Stimulated activated memory B cell treated with anti-CD40 and anti-IgM and Interleukin-4, amounts not matched to agents 10 μg/mL and 1 μg/mL and 100 μg/mL, for 72 hours (primary cell): Measurements from ENCODE around the gene MGLL.

ENCODE experiments used
- ATAC-seq: fragments of 150-1000 bp; cut with Tn5 transposase; 2 replicates; pipeline ENCODE4 v1.10.0; 2021
- H3K27ac Mint-ChIP-seq: one replicate; pipeline ENCODE4 v1.8.0; 2022; ENCODE audit warnings: mild to moderate bottlenecking, mixed read lengths
- H3K27me3 Mint-ChIP-seq: one replicate; pipeline ENCODE4 v1.8.0; 2022; ENCODE audit warnings: mixed read lengths
- H3K36me3 Mint-ChIP-seq: one replicate; pipeline ENCODE4 v1.8.0; 2022; ENCODE audit warnings: mixed read lengths
- H3K4me1 Mint-ChIP-seq: one replicate; pipeline ENCODE4 v1.8.0; 2022; ENCODE audit warnings: mixed read lengths
- H3K4me3 Mint-ChIP-seq: one replicate; pipeline ENCODE4 v1.8.0; 2022; ENCODE audit warnings: mild to moderate bottlenecking, moderate library complexity, mixed read lengths
- H3K9me3 Mint-ChIP-seq: one replicate; pipeline ENCODE4 v1.8.0; 2022; ENCODE audit warnings: mixed read lengths

MGLL gene

DNA sequence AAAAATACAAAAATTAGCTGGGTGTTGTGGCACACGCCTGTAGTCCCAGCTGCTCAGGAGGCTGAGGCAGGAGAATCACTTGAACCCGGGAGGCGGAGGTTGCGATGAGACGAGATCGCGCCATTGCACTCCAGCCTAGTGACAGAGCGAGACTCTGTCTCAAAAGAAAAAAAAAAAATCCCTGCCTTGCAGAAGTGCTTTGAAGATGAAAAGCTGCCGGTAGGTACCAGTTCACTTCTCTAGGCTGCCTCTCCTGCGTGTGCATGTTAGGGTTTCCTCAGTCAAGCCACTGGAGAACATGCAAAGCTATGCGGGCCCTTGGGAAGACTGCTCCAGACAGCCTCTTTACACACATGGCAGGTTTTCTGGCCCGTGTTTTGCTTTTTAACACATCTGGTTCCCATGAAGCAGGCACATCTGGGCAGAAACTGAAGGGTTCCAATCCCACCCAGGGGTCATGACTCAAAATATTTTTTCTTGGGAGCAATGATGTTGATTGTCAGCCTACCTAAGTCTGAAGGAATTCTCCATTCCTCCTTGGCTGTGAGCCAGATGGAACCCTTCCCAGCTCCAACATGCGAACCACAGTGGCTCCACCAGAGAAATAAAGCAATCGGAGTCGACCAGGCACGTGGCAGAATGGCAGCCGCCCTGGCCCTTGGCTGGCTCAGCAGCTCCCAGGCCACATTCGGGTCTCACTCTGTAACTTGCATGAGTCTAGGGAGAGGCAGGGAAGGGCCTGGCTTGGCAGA lies 29.6 kb downstream of the MGLL start:
- Mint-ChIP-seq H3K27me3 (no peaks in the 10 kb centered on the region), H3K4me3 (no peak overlapping the region), H3K9me3 (peaks cover 7% of the 10 kb centered on the region), H3K27ac (no peak overlapping the region), H3K4me1 (peaks cover 26% of the 10 kb centered on the region), H3K36me3 (peaks cover 46% of the 10 kb centered on the region)
- ATAC-seq = no peak

DNA sequence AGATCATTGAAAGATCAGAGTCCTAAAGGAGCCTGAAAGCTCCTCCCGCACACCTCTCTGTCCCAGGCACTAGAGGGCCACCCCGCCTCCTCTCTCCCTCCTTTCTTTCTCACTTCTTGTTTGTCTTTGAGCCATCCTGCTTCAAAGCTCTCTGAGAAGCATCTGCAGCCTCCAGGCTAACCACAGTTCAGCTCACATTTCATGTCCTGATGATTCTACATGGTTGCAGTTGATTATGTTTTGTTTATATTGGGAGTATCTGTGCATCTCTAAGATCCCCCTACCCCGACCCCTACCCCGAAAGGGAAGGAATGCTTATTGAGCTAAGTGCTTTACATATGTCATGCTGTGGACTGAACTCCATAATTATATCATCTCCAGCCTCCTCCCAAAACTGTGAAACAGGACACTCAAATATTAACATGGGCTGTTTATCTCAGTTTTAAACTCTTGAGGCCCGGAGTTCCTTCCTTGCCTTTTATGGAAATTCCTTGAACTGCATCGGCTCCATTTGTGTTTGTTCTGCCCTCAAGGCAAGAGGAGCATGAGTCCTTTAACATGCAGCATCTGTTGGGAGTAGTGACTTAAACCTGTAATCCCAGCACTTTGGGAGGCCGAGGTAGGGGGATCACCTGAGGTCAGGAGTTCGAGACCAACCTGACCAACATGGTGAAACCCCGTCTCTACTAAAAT lies 30.9 kb downstream of the MGLL start:
- peaks cover 7% of the 10 kb centered on the region for H3K9me3 Mint-ChIP-seq
- H3K36me3 Mint-ChIP-seq = peaks cover 43% of the 10 kb centered on the region
- H3K27ac Mint-ChIP-seq = peak overlapping the region; percentile 76
- H3K4me3 Mint-ChIP-seq = peak overlapping the region; percentile 34
- H3K27me3 Mint-ChIP-seq = no peaks in the 10 kb centered on the region
- H3K4me1 Mint-ChIP-seq = peaks cover 25% of the 10 kb centered on the region
- ATAC-seq = peak; percentile 88

DNA sequence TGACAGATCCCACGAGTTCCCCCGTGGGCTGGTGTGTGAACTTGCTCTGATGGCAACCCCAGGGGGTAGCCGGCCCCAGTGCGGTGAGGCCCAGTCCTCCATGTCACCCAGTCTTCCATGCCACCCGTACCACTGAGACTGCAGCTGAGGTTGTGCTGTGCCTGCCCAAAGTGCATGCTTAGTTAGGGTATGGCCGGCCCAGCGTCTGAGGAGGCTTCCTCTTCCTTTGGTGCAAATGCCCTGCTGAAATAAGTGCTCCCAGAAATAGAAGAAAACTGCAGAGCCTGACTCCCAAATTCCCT lies 31.5 kb downstream of the MGLL start:
- H3K27ac Mint-ChIP-seq = peak overlapping the region; percentile 76
- H3K36me3 Mint-ChIP-seq = peaks cover 40% of the 10 kb centered on the region
- H3K4me3 Mint-ChIP-seq = peak overlapping the region; percentile 34
- no peaks in the 10 kb centered on the region for H3K27me3 Mint-ChIP-seq
- no peak for ATAC-seq
- peaks cover 7% of the 10 kb centered on the region for H3K9me3 Mint-ChIP-seq
- H3K4me1 Mint-ChIP-seq = peaks cover 23% of the 10 kb centered on the region

DNA sequence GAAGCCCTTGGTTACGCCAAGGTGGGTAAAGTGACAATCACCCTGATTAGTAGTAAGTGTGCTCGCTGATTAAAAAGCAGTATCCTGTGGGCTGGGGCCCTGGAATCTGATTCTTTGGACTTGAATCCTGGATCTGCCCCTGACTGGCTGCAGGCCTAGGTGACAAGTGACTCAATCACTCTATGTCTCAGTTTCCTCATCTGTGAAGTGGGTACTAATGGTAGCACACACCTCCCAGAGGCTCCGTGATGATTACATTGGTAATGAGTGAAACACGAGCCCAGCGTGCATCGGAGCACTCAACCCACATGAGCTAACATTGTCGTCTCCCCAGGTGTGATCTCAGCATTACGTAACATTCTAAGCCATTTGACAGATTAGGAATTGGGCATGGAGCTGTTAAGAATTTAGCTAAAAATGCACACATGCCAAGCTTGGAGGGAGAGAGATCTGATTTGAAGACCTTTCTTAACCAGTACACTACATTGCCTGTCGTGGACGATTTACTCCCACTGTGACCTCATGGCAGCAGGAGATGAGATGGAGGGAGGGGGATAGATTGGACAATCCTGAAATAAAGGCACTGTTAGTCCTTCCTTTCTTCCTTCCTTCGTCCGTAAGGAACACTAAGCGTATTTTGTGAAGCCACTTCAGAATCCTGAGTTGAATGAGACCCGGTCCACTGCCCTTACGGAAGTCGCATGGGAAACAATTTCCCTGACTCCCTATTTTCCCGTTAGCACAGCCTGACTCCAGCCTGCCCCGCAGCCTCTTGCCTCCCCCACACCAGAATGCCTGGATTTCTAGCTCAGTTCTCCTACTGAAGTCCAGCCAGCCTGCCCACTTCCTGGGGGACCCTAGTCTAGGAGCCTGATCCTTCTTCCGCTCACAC lies 32.1 kb downstream of the MGLL start:
- Mint-ChIP-seq H3K27me3 (no peaks in the 10 kb centered on the region), H3K4me1 (peaks cover 28% of the 10 kb centered on the region), H3K27ac (peak overlapping the region; percentile 76)

DNA sequence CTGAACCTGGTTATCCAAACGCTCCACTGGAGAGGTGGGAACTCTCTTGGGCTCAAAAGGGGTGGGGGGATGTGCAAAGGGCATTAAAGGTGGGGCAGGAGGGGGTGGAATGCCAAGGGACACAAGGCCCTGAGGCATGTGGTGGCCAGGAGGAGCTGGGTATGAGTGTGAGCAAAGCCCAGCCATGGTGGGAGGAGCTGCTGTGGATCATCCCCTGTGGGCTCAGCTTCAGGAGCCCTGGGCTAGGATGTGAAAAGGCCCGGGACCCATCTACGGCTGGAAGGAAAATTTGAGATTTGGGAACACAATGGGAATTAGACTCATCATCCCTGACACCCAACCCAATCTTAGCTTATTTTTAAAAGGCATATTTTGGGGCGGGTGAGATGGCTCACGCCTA lies 33.3 kb downstream of the MGLL start:
- H3K27ac Mint-ChIP-seq = peak overlapping the region; percentile 21
- H3K36me3 Mint-ChIP-seq = peaks cover 38% of the 10 kb centered on the region
- no peaks in the 10 kb centered on the region for H3K27me3 Mint-ChIP-seq
- ATAC-seq = no peak
- H3K9me3 Mint-ChIP-seq = no peaks in the 10 kb centered on the region
- peaks cover 36% of the 10 kb centered on the region for H3K4me1 Mint-ChIP-seq
- no peak overlapping the region for H3K4me3 Mint-ChIP-seq

More for the DNA sequence above, 32.1 kb downstream of the MGLL start:
- Mint-ChIP-seq H3K9me3 (peaks cover 7% of the 10 kb centered on the region), H3K4me3 (peak overlapping the region; percentile 34), H3K36me3 (peaks cover 41% of the 10 kb centered on the region)
- no peak for ATAC-seq

DNA sequence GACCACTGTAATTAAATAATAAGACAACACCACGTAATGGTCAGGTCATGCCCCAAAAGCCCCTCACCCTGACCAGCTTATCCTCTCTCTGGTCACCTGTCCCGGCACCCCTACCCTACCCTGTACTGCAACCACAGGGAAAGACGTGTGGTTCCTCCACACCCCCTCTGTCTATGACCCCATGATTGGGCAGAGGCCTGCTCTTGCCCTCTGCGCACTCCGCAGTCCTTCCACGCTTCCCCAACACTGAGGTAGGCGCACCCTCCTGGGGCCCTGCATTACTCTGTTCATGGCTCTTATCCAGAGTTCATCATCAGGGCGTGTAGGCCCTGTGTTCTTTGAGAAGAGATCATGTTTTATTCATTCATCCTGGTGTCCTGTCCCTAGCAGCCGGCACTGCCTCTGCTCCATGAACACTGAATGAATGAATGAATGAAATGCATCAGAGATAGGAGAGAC lies 33.8 kb downstream of the MGLL start:
- ATAC-seq = no peak
- no peaks in the 10 kb centered on the region for H3K27me3 Mint-ChIP-seq
- peaks cover 43% of the 10 kb centered on the region for H3K36me3 Mint-ChIP-seq
- no peak overlapping the region for H3K4me3 Mint-ChIP-seq
- peak overlapping the region; percentile 21 for H3K27ac Mint-ChIP-seq
- H3K4me1 Mint-ChIP-seq = peaks cover 41% of the 10 kb centered on the region
- no peaks in the 10 kb centered on the region for H3K9me3 Mint-ChIP-seq

DNA sequence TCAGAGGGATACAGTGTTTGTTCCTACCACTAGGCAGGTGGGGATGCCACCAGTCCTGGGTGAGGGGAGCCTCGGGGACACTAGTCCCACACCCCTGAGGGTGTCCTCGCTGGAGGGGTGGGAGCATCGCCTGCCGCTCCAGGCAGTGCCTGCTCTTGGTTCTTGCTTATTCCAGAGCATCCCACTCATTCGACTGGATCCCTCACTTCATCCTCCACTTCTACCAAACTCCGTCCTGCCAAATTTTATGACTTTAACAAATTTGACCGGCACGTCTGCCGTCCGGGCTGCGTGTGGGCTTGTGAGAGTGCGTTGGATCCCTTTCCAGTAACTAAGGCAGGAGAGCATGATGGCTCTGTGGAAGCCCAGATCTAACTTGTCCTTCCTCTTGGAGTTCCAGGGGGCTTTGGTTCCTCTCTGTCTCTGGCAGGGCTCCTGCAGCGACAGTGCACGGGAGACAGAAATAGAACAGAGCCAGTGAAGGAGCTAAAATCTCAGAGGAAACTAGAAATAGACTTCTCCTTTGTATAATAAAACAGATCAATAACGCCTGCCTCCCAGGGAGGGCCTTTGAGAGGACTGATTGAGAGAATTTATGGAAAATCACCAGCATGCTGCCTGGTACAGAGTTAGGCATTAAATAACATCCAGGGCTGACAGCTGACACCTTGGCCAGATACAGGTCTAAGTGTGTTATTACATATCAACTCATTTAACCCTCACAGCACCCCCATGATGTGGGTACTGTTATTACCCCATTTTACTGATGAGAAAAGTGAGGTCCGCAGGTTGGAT lies 34.5 kb downstream of the MGLL start:
- Mint-ChIP-seq H3K9me3 (no peaks in the 10 kb centered on the region), H3K27me3 (no peaks in the 10 kb centered on the region), H3K27ac (no peak overlapping the region), H3K4me1 (peaks cover 41% of the 10 kb centered on the region), H3K36me3 (peaks cover 45% of the 10 kb centered on the region), H3K4me3 (no peak overlapping the region)
- ATAC-seq = no peak

DNA sequence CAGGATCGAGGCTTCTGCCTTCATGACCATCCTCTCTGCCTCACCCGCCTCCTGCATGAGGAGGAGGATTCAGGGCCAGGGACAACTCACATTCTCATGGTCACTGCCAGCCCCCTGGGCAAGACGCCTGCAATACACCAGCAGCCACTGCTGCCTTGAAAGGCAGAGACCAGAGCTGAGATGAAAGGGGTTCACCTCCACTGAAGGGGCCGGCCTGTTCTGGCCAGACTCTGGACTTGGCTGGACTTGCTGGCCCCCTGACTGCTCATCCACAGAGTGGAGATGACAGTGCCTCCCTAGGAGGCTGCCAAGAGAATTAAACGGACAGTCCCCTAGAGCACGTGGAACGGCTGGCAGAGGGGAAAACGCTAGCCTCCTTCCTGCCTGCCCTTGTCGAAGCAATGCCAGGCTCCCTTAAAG lies 35.2 kb downstream of the MGLL start:
- H3K27ac Mint-ChIP-seq = no peak overlapping the region
- H3K4me1 Mint-ChIP-seq = peaks cover 39% of the 10 kb centered on the region
- H3K36me3 Mint-ChIP-seq = peaks cover 45% of the 10 kb centered on the region
- H3K4me3 Mint-ChIP-seq = no peak overlapping the region
- H3K9me3 Mint-ChIP-seq = no peaks in the 10 kb centered on the region
- no peak for ATAC-seq
- no peaks in the 10 kb centered on the region for H3K27me3 Mint-ChIP-seq

DNA sequence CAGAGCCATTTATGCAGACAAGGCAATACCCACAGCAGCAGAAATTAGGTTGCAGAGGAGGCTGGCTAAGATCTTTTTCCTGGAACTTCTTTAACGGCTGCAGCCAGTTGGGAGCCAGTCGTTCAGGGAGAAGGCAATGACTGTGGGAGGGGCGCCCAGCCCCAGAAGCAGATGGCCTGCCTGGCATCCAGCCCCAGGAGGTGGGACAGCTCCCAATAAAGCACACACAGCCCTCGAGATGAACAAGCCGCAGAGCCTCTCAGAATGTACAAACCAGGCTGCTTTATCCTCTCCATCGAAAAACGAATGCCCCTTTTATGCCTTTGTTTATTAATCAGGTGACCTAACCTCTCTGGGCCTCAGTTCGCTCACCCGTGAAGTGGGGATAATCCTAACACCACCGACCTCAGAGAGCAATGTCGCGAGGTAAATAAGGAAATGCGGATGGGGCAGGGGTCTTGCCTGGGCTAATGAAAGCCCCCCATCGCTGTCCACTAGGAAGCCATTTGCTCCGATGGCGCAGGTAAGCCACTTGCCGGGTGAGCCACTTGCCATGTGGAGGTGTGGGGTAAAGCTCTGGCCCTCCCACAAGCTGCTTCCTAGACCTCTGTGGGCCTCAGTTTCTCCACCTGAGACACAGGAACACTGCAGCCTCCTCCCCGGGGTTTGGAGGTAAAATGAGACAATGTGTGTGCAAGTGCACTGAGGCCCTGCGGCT lies 35.8 kb downstream of the MGLL start:
- no peaks in the 10 kb centered on the region for H3K27me3 Mint-ChIP-seq
- peaks cover 50% of the 10 kb centered on the region for H3K36me3 Mint-ChIP-seq
- no peak overlapping the region for H3K4me3 Mint-ChIP-seq
- no peaks in the 10 kb centered on the region for H3K9me3 Mint-ChIP-seq
- peaks cover 34% of the 10 kb centered on the region for H3K4me1 Mint-ChIP-seq
- no peak for ATAC-seq
- H3K27ac Mint-ChIP-seq = no peak overlapping the region

DNA sequence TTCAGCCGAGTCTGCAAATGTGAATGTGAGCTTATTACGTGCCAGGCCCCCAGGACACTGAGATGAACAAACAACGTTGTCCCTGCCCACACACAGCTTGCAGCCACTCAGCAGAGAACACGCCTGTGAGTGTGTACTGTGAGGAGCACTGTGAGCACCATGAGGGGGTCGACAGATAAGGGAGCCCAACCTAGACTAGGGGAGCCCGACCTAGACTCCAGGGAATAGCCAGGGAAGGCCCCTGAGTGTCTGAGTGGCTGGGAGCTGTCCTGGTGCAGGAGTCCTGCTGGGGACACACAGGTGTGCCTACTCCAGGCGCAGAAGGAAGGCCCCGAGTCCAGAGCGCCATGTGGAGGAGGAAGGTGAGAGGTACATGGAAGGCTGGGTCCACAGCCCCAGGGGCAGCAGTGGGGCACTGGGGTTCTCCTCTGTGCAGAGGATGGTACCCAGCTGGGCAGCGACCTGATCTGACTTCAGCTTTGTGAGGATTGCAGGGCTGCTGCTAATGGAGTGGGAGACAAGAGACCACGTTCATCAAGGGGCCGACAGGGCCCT lies 36.5 kb downstream of the MGLL start:
- Mint-ChIP-seq H3K4me3 (no peak overlapping the region), H3K27ac (no peak overlapping the region)
- no peak for ATAC-seq

DNA sequence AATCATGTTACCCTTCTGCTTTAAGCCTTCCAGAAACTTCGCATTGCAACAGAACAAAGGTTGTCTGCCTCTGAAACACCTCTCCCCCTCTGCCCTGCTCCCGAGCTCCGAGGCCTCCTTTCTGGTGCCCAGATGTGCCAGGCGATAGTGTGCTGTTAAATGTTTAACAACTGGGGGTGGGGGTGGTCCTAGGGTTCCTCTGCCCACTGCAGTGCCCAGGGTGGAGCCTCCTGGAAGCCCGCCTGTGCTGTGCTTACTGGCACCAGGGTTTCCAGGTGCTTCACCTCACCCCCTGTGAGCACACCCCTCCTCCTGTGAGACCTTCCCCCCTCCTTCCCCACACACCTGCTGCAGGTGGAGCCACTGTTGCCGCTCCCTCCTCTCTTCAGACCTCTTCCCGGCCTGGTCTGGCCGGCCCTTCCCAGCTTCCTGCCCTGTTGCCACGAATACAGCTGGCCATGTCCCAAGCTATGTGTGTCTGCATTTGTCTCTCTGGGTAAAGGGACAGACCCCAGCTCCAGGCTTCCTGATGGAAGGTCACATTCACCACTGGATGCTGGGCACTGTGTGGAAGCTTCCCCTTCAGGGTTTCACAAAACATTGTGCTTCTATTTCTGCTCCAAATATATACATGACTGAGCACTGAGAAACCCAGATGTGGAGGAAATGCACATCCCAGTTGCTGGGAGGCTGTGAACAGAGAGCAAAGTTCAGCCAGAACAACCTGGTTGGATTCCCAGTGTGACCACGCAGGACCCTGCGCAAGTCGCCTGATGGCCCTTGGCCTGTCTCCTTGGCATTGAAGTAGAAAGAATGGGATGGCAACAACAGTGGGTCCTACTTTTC lies 37.2 kb downstream of the MGLL start:
- ATAC-seq = no peak
- Mint-ChIP-seq H3K4me1 (peaks cover 25% of the 10 kb centered on the region), H3K36me3 (peaks cover 52% of the 10 kb centered on the region), H3K27ac (peak overlapping the region; percentile 29), H3K9me3 (no peaks in the 10 kb centered on the region), H3K27me3 (no peaks in the 10 kb centered on the region), H3K4me3 (no peak overlapping the region)

More for the DNA sequence above, 36.5 kb downstream of the MGLL start:
- Mint-ChIP-seq H3K27me3 (no peaks in the 10 kb centered on the region), H3K36me3 (peaks cover 52% of the 10 kb centered on the region), H3K4me1 (peaks cover 26% of the 10 kb centered on the region), H3K9me3 (no peaks in the 10 kb centered on the region)

DNA sequence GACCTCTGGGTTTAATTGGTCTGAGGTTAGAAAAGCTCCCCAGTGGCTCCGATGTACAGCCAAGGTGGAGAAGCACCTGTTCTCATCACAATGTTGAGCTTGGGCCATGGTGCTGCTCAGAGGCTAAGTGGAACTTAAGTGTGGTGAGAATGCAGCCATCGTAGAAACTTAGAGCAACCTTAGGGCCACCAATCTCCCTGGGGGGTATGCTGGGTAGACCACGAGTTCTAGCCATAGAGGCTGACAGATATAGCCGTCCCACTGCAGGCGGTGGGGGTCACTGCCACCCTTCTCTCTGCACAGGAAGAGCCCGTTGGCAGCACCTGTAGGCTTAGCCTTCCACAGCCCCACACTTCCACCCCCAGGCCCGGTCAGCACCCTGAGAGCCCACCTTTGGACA lies 38.0 kb downstream of the MGLL start:
- peak; percentile 47 for ATAC-seq
- H3K27me3 Mint-ChIP-seq = no peaks in the 10 kb centered on the region
- peaks cover 59% of the 10 kb centered on the region for H3K36me3 Mint-ChIP-seq
- H3K4me3 Mint-ChIP-seq = no peak overlapping the region
- peak overlapping the region; percentile 29 for H3K27ac Mint-ChIP-seq
- H3K9me3 Mint-ChIP-seq = peaks cover 2% of the 10 kb centered on the region
- H3K4me1 Mint-ChIP-seq = peaks cover 33% of the 10 kb centered on the region

DNA sequence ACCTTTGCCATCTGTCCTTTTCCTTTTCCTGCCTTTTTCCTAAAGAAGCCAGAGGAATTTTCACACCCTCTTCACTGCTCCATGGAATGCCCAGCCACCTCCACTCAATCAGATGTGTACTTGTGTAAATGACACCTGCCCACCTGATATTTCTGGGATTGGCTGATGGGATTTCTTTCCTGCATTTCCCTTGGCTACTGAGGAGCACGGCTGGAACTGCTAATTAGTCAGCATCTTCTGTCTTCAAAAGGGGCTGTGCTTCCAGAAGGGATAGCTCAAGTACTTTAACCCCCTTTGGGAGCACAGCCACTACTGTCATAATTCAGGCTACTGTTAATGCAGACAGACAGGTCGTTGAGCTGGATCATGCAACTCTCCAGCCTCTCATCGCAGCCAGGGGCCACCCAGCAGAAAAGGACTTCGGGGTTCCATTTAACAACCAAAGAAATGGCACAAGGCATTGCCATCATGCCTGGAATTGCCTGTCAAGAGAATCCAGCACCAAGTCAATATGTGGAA lies 38.6 kb downstream of the MGLL start:
- H3K27me3 Mint-ChIP-seq = no peaks in the 10 kb centered on the region
- no peak overlapping the region for H3K4me3 Mint-ChIP-seq
- peaks cover 57% of the 10 kb centered on the region for H3K36me3 Mint-ChIP-seq
- peaks cover 33% of the 10 kb centered on the region for H3K4me1 Mint-ChIP-seq
- peak overlapping the region; percentile 48 for H3K27ac Mint-ChIP-seq
- H3K9me3 Mint-ChIP-seq = peaks cover 2% of the 10 kb centered on the region
- ATAC-seq = no peak
